Muscle of arm (tissue), 14 donors: ENCODE data around the gene ZNF681. TPM values are rescaled to one million over a fixed set of nuclear protein-coding genes. Genes with fewer than 3 reads are reported as not detected.
"Not testable (repeated sequence)": the region's sequence is repeated elsewhere in the genome, so short reads cannot be mapped to it uniquely, and the experiment has no call there.

Source experiments
- DNase-seq: peaks from one replicate; pipeline ENCODE4 v3.0.0-alpha.2; 2013
- long read RNA-seq, 11 donors: transcript quantifications; one replicate each; lab custom pipeline, GENCODE V29; 2026
- polyA plus RNA-seq, 12 donors: library from polyadenylated mRNA; unstranded; fragments of 120-200 nt; gene quantifications; one replicate each; pipeline ENCODE4 v1.2.1, GENCODE V29; 2013; ENCODE audit not compliant: insufficient read length in 12 of 12

ZNF681 gene
- polyA plus RNA-seq = 1 to 10 TPM in 10 of 12 donors, not detected in 2; 1.6 to 4.2 (median 3.4) TPM
- long read RNA-seq, donor 1 = 0 reads
- long read RNA-seq, donor 2, full-length matches to known transcripts = 1 of 9 reads
- long read RNA-seq, donor 2, partial matches to known transcripts = 8 of 9 reads
- long read RNA-seq, donor 2, other reads (novel, unspliced or antisense) = 0 of 9 reads
- long read RNA-seq, donor 3, full-length matches to known transcripts = 1 of 1 reads
- long read RNA-seq, donor 3, partial matches to known transcripts = 0 of 1 reads
- long read RNA-seq, donor 3, other reads (novel, unspliced or antisense) = 0 of 1 reads
- long read RNA-seq, donor 4, full-length matches to known transcripts = 1 of 1 reads
- long read RNA-seq, donor 4, partial matches to known transcripts = 0 of 1 reads
- long read RNA-seq, donor 4, other reads (novel, unspliced or antisense) = 0 of 1 reads
- long read RNA-seq, donor 5, full-length matches to known transcripts = 1 of 1 reads
- long read RNA-seq, donor 5, partial matches to known transcripts = 0 of 1 reads
- long read RNA-seq, donor 5, other reads (novel, unspliced or antisense) = 0 of 1 reads
- long read RNA-seq, donor 6 = 0 reads
- long read RNA-seq, donor 7 = 0 reads
- long read RNA-seq, donor 8 = 0 reads
- long read RNA-seq, donor 9 = 0 reads
- long read RNA-seq, donor 10, full-length matches to known transcripts = 1 of 1 reads
- long read RNA-seq, donor 10, partial matches to known transcripts = 0 of 1 reads
- long read RNA-seq, donor 10, other reads (novel, unspliced or antisense) = 0 of 1 reads
- long read RNA-seq, donor 11 = 0 reads

DNA sequence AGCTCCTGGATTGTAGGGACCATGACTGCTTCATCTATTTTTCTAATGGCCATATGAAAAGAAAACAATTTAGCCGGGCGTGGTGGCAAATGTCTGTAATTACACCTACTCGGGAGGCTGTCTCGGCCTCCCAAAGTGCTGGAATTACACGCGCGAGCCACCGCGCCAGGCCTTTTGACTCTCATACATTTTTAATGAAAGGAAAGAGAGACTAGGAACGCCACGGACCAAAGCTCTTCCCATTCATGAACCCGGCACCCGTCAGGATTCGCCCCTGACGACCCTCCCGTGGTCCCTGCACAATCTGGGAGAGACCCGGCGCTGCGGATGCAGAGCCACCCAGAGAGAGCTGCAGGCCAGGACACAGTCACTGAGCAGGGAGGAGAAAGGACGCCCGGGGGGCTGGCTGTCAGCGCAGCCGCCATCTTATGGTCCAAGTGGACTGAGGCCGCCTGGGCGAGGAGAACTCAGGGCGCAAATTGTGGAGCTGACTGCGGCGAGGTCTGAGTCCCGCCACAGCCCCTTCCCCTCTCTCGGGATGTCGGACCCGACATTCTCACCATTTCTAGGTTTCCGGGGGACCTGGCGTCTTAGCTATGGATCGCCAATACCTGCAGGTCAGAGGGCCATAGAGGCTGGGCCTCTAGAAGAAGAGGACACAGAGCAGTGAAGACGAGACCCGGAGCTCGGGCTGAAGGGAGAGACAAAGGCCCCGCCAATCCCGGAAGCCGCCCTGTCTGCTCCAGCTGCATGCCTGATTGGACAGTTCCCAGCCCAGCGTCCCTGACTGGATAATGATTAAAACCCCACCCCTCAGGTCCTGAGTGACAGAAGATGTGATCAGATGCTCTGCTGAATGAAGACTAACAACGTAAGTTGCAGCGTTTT lies at the start of gene ZNF681:
Gene ZNF681 (minus strand): TSS at position 705 of the 888 bp plus-strand sequence. CDS start 142 bp downstream, at position 563.
- peak; percentile 93 for DNase-seq

- DNase-seq = no peak
Observed at GRCh38 chr19:23804676-23805075, 46.0 kb upstream of the ZNF681 start.

DNA sequence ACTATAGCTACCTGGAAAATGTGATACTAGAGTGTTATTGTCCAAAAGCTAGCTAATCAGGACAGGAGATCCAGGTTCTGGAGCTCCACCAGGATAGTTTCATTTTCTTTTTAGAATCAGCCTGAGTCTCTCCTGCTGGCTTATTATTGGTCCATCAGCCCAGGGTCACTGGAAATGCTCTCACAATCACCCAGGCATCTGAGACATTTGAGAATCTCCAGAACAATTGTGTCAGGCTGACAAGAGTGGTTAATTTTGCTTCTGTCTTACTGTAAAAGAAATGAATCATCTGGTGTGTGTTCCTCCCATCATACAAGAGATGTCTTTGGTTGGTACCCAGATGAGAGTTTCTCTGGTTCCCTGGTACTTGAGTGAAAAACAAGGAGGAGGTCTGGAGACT lies 43.6 kb upstream of the ZNF681 start:
- no peak for DNase-seq

DNA sequence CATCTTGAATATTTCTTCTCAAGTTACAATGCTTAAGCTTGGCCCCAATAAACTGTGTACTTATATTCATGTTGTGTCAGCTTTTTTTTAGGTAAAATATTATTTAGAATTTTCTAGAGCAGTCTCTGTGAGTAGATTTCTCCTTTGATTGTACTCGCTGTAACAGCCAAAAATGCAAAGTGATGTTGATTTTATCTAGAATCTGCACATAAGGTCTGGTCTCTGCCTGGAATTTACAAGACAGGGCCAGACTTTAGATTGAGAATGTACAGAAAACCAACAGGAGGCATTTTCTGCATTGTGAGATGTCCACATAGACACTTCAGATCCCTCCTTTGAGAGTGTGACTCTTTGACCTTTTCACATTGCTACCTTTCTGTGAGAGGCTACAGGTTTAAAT lies 43.1 kb upstream of the ZNF681 start:
- DNase-seq = no peak

- no peak for DNase-seq
Observed at GRCh38 chr19:23800868-23801267, 42.2 kb upstream of the ZNF681 start.

- DNase-seq = no peak
Observed at GRCh38 chr19:23800271-23800670, 41.6 kb upstream of the ZNF681 start.

DNA sequence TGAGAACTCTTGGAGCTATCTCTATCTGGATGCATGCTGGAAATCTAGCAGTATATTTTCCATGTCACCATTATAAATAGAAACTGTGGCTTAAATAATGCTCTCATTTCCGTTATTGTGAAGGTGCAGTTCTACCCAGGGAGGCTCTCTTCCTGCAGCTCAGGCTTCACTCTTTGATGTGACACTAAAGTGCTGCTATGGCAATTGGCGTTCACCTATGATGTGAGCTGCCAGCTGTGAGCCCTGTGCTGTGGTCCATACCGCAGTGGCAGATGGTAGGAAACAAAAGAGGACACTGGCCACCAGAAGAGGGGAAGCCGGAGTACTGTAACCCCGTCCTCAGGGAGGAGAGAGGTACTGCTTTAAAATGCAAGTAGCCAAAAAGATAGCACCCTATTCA lies 40.6 kb upstream of the ZNF681 start:
- DNase-seq = peak; percentile 9

DNA sequence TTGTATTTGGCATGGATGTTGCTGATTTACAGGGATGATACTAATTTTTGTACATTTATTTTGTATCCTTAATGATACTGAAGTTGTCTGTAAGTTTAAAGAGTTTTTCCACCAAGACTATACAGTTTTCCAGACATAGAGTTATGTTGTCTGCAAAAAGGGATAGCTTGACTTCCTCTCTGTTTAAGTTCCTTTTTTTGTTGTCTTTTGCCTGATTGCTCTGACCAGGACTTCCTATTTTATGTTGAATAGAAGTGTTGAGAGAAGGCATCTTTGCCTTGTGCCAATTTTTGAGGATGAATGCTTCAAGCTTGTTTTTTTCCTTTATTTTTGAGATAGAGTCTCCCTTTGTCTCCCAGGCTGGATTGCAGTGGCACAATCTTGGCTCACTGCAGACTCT lies 36.8 kb upstream of the ZNF681 start:
- DNase-seq = no peak

DNA sequence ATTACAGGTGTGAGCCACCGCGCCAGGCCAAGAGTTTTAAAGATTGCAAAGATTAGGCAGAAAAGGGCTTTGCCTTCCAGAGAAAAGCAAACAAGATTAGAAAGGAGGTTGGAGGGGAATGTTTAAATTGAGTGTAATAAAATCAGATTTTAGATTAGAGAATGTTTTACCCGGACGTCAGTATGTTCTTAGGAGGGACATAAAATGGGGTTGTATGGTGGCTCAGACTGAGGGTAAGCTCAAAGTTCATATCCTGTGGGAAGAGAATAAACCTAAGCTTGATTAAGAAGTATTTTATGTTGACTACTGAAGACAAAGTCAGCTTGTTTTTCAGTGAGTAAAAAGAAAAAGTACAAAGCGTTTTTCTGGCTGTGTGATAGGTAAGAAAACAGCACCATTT lies 34.1 kb upstream of the ZNF681 start:
- DNase-seq = no peak

GRCh38 chr19:23790641-23791488 lies 32.2 kb upstream of the ZNF681 start:
- DNase-seq = no peak

- no peak for DNase-seq
Observed at GRCh38 chr19:23789246-23789645, 30.6 kb upstream of the ZNF681 start.

- no peak for DNase-seq
Observed at GRCh38 chr19:23788411-23788810, 29.7 kb upstream of the ZNF681 start.

GRCh38 chr19:23787106-23787505 lies 28.4 kb upstream of the ZNF681 start:
- DNase-seq = no peak

- DNase-seq = no peak
Observed at GRCh38 chr19:23785982-23786381, 27.3 kb upstream of the ZNF681 start.

DNA sequence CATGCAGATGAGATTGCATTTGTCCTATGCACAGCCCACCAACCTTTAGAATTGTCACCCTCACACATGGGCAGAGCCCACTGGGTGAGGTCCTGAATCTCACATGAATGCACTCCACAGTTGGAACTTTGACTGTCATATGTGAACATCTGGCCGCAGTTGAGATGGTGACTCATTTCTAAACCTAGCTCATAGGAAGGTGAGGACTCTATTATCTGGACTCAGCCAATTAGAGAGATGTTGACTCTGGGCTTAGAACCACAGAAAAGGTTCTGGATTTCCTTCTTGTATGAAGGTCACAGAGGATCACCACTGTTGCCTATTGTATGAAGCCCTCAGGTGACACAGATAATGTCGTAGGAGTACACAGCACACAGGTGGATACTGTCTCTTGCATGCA lies 25.6 kb upstream of the ZNF681 start:
- no peak for DNase-seq

DNA sequence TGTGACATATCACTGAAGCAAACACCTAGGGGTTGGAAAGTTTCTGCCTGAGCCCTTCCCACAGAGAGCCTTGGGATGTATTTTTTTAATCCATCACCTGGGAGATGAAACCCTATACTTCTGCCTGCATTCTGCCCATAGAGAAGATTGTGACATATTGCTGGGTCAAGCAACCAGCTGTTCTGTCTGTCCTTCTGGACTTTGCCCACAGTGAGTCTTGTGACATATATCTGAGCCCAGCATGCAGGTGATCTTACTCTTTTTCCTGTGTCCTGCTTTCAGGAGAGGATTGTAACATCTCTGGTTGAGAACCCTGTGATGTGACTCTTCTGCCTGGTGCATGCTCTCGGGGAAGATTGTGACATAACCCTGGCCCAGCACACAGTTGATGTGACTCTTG lies 24.9 kb upstream of the ZNF681 start:
- no peak for DNase-seq

DNA sequence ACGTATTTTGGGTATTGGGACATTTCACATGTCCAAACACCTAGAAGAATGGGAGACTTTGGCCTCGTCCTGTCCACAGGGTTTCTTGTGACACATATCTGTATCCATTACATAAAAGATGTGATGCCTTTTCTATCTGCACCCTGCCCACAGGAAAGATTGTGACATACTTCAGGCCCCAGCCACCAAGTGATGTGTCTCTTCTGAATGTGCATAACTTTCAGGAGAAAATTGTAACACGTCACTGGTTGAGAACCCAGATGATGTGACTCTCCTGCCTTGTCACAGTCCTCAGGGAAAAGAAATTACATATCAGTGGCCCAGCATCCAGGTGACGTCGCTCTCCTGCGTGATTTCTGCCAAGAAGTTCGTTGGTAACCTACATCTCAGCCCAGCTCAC lies 21.0 kb upstream of the ZNF681 start:
- DNase-seq = no peak

- no peak for DNase-seq
Observed at GRCh38 chr19:23778566-23778965, 19.9 kb upstream of the ZNF681 start.

GRCh38 chr19:23778036-23778435 lies 19.3 kb upstream of the ZNF681 start:
- DNase-seq = not testable (repeated sequence)

DNA sequence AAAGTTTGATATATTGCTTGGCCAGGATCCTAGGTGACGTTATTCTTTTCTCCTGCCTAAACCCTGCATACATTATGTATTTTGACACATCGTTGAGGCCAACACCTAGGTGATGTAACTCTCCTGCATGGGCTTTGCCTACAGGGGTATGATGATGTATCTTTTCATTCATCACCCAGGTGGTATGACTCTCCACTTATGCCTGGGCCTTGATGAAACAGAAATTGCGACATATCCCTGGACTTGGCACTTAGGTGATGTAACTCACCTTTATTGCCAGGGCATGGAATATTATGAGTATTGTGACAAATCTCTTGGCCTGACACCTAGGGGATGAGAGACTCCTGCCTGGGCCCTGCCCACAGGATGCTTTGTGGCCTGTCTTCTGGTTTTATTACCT lies 18.5 kb upstream of the ZNF681 start:
- DNase-seq = no peak
